WTC11 (cell line): ENCODE data around the gene GARIN3.

ENCODE experiments used
- CBFB ChIP-seq: sonication (generic); formaldehyde crosslinking; IDR thresholded peaks from 2 replicates; pipeline ENCODE4 v1.8.1; 2022; ENCODE audit warnings: mild to moderate bottlenecking, low read depth, missing genetic modification reagents
- TF ChIP-seq, protein P1 (sequence below): fragments of 200-600 bp; IDR thresholded peaks from 2 replicates; pipeline ENCODE4 v1.8.0; 2022; ENCODE audit warnings: antibody characterized with exemption

DNA sequence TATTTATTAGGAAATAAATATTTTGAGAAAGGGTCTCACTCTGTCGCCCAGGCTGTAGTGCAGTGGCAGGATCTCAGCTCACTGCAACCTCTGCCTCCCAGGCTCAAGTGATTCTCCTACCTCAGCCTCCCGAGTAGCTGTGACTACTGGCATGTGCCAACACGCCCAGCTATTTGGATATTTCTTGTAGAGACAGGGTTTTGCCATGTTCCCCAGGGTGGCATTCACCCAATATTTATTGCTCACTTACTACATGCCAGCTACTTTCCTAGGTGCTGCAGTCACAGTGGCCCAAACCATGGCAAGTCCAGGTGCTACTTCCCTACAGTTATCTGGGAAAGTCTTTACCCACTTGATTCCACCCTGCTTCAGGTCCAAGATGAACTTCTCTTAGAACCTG lies 15.1 kb downstream of the GARIN3 start:
- TF ChIP-seq, protein P1, sequence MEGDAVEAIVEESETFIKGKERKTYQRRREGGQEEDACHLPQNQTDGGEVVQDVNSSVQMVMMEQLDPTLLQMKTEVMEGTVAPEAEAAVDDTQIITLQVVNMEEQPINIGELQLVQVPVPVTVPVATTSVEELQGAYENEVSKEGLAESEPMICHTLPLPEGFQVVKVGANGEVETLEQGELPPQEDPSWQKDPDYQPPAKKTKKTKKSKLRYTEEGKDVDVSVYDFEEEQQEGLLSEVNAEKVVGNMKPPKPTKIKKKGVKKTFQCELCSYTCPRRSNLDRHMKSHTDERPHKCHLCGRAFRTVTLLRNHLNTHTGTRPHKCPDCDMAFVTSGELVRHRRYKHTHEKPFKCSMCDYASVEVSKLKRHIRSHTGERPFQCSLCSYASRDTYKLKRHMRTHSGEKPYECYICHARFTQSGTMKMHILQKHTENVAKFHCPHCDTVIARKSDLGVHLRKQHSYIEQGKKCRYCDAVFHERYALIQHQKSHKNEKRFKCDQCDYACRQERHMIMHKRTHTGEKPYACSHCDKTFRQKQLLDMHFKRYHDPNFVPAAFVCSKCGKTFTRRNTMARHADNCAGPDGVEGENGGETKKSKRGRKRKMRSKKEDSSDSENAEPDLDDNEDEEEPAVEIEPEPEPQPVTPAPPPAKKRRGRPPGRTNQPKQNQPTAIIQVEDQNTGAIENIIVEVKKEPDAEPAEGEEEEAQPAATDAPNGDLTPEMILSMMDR: no peak
- no peak for TF ChIP-seq CBFB (CRISPR knock-in tag)
